22Rv1 (cell line): ENCODE data around the gene PKHD1.

ENCODE experiments used
- CTCF ChIP-seq: fragments of 450-650 bp; IDR thresholded peaks from 2 replicates; pipeline ENCODE4 v1.5.1; 2017; ENCODE audit warnings: mild to moderate bottlenecking
- ZFX ChIP-seq: fragments of 450-650 bp; IDR thresholded peaks from 2 replicates; pipeline ENCODE4 v1.6.1; 2017; ENCODE audit warnings: antibody characterized with exemption, borderline replicate concordance

- TF ChIP-seq CTCF = no peak
- no peak for TF ChIP-seq ZFX
These were observed 471.2 kb downstream of the PKHD1 start for GRCh38 chr6:51616243-51616642.
